GM19023 (cell line): ENCODE data around the gene CD59.
"Not testable (repeated sequence)": the region's sequence is repeated elsewhere in the genome, so short reads cannot be mapped to it uniquely, and the experiment has no call there.

Experiments used
- ATAC-seq: cut with Tn5 transposase; IDR thresholded peaks from one replicate; pipeline ENCODE4 v1.9.1; 2021; ENCODE audit warnings: mild to moderate bottlenecking, moderate library complexity; ENCODE audit not compliant: unreplicated experiment

The CD59 gene

DNA sequence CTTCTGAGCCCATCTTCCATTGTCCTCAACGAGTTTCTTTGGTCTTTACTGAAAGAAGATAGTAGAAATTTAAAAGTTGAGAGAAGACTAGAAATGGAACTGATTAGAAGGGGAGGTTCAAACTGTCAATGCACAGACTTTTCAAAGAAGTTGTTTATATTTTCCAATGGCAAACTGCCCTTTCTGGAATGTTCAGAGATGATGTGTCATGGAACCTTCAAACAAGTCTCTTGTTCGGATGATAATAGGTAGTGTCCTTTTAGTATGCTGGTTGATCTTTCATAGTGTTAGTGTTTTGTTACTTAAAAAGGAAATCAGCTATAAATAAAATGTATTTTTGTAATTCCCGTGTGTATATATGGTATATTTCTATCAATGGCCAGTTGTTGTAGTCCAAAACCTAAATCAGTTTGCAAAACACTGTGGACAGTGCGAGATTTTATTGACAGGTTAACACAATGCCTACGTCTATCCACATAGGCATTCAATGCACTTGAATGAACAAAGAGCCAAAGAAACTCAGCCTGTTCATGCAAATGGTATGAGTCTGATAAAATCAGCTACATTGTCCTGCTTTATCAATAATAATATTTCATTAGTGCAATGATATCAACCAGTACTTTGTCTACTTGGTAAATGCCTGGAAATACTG is 66.5 kb downstream of the CD59 start:
- ATAC-seq: no peak

DNA sequence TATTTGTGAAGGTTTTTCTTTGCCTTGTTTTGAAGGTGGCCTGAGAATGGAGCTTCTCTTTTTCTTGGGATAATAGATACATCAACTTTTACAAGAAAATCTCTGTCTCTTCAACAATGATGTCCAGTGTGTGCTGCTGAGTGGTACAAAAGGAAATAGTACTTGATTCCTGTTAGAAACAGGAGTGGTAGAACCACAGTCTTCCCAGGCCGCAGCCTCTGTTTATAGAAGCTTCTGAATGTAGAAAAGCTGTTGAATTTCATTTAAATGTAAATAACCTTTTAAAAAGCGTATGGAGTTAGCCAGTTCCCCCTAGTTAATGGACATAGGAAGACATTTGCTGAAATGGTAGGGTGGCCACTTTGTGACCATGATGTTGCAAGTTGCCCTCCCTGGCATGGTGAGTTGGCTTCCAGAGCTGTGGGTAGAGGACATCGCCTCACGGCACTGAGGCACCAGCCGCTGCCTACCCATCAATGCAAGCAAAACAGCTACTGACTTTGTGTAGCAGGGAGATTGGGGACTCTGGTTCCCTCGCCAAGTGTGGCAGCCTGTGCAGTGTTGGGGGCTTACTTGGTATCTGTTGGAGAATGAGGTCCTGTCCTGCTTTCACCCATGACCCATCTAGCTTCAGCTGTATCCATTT is 67.1 kb downstream of the CD59 start:
- ATAC-seq: no peak

DNA sequence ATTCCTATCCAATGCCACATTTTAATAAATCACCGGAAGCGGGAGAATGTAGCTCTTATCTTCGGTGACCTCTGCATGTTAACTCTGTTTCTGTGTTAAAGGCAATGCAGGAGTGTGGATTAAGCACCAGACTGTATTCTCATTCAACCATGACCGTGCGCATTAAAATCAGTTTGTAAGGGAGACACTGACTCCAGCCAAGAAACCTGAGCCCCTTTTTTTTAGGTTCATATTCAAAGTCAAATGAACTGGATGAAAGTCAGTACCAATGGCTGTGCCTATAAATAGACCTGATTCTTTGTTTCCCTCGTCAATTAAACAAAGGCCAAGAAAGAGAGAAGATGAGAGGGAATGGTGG is 67.8 kb downstream of the CD59 start:
- ATAC-seq: no peak

DNA sequence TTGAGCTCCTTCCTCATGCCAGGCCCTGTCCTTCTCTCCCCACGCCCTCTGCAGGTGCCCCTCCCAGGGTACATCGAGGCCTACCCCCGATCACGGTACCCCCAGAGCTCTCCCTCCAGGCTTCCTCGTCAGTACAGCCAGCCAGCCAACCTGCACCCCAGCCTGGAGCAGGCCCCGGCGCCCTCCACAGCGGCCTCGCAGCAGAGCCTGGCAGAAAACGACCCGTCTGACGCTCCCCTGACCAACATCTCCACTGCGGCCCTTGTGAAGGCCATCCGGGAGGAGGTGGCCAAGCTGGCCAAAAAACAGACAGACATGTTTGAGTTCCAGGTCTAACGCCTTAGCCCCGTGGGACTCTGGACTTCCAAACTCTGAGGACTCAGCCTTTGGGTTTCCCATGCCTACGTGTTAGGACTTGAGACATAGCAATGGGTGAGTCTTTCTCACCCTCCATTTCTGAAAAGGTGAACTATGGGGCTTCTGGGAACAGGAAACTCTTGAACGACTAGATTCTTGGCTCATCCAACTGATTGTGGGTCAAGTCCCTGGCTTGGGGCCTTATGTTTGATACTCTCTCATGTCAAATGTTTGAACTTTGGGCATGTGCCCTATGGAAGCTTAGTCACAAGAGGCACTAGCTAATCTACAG is 68.3 kb downstream of the CD59 start:
- ATAC-seq: no peak

DNA sequence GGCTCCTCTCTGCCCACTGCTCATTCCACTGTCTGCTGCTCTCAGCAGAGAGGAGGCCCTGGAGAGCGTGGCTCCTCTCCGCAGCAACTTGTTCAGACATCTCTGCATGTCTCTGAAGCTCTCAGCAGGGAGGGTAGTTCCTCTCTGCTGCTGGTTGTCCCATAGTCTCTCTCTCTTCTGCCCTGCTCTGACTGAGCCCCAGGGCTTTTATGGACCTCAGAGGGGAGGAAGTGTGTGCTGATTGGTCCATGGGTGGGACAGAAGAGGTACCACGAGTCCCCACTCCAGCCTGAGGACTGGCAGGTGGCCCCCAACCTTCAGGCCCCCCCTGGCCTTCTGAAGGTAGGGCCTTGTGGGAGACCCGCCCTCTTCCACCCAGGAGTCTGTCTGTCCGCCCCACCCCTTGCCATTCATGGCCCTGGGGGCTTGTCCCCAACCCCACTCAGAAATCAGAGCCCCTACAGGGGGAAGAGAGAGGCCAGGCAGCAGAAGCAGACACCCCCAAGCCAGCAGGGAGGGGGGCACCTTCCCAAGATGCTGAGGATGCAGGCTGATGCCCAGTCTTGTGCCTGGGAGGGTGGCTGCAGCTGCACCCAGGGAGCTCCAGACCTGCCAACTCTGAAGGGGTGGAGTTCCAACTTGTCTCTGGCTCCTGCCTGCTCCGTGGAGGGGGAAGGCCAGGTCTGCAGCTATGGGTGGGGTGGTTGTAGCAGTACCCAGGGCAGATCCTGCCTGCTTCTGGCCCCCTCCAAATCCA is 70.7 kb downstream of the CD59 start:
- no peak for ATAC-seq

DNA sequence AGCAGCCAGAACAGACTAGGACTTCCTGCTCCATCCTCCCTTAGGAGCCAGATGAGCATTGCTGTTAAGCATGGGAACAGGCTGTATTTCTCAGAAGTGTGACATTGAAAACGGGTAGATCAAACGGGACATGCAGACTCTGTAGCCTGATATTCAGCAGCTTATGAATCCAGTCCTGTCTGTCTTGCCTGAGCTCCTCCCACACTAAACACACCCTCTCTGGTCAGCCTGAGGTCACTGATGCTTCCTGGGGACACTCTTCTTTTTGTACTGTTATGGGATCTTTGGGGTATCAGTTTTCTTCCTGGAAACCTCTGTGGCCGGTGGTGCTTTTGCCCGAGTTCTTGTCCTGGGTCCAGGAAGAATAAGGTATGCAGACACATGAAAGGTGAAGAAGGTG is 71.4 kb downstream of the CD59 start:
- ATAC-seq: no peak

DNA sequence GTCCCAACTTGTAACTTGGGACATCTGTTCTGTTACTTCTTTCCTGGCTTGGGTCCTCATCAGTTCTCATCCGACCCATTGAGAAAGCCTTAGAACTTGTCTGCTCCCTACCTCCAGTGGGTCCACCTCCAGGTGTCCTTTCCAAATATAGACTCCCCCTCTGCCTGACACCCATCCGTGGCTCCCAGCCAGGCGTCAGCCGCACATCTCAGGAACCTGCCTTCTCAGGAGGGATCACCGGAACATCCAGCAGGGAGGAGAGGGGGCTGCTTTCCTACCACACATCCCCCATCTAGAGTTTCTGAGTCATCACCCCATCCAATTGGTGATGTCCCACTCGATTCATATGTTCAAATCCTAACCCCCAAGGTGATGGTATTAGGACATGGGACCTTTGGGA is 72.1 kb downstream of the CD59 start:
- no peak for ATAC-seq

DNA sequence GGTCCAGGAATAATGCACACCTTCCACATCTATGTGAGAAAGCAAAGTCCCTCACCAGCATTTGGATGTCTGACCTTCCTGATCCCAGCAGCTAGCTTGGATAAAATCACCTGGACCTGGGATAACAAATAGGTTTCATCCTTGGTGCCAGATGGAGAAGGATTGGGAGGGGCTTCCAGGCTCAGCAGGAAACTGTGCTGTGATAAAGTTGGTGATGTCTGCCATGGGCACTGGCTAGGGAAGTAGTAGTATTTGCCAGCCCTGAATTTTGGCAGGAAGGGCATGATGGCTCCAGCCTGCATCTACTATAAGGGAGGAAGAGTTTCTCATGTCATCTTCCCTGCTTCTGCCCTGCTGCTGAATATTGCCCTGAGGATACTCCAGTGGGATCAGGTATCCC is 73.1 kb downstream of the CD59 start:
- no peak for ATAC-seq

DNA sequence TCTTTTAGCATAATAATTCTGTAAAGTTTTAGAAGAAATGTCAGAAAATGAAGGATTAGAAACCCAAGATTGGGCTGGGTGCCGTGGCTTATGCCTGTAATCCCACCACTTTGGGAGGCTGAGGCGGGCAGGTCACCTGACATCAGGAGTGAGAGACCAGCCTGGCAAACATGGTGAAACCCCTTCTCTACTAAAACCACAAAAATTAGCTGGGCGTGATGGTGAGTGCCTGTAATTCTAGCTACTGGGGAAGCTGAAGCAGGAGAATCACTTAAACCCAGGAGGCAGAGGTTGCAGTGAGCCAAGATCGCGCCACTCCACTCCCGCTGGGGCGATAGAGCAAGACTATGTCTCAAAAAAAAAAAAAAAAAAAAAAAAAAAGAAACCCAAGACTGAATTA is 74.7 kb downstream of the CD59 start:
- not testable (repeated sequence) for ATAC-seq

DNA sequence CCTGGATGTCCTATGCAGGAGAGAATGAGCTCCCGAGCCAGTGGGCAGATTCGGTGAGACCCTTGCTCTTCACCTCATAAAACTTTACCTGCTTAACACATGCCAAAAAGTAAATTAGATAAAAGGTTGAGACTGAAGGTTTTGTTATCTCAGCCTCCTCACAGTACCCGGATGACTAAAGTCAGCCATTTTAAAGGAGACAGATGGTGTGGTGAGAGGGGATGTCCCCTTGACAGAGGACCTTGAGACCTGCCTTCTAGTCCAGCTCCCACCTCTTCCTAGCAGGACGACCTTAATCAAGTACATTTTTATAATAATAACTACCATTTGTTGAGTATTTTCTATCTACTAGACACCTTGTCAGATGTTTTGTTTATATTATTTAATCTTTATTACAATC is 75.3 kb downstream of the CD59 start:
- no peak for ATAC-seq

DNA sequence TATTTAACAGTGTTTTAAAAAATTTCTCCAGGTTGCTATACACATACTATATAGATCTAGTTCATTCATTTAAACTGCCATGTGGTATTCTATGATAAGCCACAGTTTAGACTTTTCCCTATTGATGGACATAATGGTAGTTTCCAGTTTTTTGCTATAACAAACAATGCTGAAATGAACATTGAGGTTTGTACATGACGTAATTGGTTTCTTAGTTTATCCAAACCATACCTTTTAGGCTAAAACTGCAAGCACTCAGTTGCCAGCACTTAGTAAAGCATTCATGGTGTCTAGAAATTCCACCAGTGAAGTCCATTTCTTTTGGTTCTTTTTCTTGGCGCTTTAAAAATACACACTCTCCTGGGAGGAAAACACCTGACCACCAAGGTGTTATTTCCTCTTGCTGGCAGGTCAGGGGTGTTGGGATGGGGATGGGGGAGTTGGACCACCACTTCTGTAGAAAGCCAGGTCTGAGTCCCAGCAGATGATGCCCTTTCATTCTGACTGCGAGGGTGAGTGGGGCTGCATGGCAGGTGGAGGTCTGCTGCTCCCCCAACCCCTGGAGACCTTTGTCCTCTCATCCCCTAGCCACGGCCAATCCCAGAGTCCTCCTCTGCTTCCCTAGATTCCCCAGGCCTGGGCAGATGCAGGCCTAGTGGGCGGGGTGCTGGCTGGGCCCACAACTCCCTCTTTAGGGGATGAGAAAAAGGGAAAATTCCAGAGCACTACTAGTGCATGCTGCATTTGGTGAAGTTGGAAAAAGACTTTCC is 76.7 kb downstream of the CD59 start:
- ATAC-seq: no peak

DNA sequence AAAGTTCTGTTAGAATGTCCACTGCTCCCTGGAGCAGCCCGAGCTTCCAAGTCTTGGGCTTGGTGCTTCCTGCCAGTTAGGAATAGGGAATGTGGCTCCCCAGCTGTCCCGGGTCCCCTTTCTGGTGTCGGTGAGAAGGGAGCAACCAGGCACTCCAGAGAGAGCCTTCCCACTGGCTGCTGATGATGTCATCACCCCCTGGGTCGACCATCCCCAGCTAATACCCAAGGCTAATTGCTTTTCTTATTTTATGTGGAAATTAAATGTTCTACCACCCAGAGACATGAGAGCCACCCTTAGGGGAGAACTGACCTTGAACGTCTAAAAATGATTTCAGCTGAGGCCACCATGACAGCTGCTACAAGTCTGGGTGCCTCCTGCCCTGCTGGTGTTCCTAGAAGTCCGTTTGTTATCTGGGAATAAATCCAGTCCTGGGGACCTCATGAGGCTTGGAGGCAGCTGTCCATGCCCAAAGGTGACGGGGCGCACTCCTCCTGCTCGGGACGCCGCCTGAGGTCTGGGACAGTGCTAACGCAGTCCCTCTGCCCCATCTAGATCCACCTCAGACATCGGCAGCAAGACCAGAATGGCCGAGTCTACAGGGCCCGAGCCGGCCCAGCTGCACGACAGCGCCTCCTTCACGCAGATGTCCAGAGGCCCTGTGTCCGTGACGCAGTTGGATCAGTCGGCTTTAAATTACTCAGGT is 77.9 kb downstream of the CD59 start:
- no peak for ATAC-seq

DNA sequence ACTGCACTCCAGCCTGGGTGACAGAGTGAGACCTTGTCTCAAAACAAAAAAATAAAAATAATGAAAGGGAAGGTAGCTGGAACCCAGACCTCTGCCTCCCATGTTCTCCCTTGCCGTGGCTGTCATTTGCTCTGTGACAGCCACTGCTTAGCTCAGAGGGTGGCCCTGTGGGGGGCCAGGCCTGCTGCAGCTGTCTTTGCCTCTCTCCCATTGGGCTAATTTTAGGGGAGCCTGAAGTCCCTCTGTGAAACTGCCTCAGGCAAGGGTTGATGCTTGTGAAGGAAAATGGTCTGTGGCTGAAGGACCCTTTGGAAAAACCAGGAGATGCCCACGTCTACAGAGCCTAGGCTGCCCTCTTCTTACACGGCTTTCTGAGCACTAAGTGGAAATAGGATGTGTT is 78.5 kb downstream of the CD59 start:
- no peak for ATAC-seq

DNA sequence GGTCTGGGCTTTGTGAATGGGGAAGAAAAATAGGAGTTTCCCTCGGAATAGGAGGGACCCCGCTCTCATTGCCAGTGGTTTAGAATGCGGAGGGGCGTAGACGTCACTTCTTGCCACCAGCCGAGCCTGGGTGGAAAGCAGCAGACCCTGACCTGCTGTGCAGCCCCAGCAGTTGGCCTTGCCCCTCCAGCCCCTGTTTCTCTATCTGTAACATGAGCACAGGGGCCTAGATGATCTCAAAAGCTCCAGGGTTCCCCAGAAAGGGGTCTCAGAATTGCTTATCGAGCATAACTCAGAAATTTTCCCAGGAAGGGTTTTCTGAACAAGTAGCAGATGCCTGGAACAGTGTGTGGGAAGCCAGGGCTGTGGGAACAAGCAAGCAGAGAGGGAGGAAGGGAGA is 79.5 kb downstream of the CD59 start:
- no peak for ATAC-seq

DNA sequence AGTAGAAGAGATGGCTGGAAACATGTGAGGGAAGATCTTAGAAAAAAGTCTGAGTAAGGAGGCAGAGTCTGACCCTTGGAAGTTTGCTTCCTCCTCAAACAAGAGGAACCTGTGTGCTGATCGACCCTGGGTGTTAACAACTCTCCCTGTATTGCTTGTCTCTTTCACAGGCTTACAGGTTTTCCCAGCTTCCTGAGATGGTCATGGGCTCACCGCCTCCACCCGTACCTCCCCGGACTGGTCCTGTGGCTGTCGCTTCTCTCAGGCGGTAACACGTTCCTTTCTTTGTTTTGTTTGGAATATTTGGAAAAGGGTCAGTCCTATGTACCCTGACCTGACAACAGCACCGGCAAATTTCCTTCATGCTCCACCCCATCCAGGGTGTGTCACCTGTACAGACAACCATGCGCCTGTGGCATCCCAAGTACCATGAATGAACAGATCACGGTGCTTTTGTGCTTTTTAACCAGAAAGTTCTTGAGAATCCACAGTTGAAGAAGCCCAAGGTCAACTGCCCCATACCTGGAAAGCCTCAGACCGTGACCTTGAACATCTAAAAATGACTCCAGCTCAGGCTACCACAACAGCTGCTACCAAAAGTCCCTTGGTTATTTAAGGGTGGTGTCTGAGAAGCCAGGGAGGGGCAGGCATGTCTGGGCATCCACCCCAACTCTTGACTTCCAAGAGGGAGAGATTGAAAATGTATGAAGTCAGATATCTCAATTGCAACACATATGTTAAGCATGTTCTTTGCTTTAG is 80.2 kb downstream of the CD59 start:
- peak; percentile 75 for ATAC-seq

DNA sequence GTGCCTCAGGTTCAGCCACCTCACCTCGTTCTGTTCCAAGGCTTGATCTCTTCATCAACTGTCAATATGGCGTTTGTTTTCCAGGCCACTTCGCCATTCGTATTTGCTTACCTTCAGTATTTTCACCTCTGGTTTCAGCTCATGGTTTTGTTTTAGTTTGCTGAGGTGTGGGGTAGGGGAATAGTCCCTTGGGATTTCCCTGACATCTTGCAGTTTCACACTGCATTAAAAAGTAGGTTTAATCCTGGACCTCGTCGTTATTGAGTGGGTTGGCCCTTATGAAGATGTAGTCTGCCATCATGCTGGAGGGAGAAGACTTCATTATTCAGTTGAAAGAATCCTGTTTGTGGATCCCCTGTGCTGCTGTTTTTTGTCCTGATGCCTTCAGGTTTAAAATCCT is 81.6 kb downstream of the CD59 start:
- no peak for ATAC-seq
